GM21723 (cell line): ENCODE results near the gene ACOX3.

ENCODE experiments used
- ATAC-seq: cut with Tn5 transposase; IDR thresholded peaks from one replicate; pipeline ENCODE4 v1.9.1; 2021; ENCODE audit warnings: mild to moderate bottlenecking, moderate library complexity; ENCODE audit not compliant: unreplicated experiment

Gene ACOX3

DNA sequence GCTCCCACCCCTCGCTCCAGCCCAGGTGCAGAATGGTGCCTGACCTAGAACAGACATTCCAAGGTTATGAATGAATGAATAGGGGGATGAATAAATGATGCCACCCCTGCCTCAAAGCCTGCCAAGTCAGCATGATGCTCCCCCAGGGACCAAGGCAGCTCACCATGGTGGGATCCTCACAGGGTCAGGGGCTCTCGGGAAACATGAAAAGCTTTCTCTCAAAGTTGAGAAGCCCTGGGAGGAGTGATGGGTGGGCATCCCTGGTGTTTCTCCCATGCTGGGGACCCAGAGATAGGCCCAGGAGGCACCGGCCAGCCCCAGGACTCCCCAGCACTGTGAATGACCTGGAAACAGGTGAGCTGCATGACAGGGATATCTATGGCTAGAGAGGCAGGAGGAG, 112.1 kb downstream of the ACOX3 start:
- no peak for ATAC-seq

DNA sequence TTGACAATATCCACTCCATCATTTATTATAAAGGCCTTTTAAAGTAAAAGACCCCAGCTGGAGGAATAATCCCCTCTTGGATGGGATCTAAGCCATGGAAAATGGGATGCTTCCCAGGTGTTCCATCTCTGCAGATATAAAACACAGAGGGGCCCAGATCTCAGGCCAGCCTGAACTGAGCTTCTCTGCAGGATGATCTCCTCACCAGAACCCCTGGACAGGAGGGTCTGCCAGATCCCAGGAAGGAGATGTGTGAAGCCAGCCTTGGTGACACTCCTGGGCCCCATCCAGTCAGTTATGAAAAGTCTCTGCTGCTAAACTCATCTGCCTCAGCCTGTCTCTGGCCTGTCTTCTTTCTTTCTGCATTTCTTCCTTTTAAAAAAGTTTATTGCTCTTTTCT, 114.3 kb downstream of the ACOX3 start:
- no peak for ATAC-seq

GRCh38 chr4:8325291-8325973, 115.1 kb downstream of the ACOX3 start:
- ATAC-seq: no peak

DNA sequence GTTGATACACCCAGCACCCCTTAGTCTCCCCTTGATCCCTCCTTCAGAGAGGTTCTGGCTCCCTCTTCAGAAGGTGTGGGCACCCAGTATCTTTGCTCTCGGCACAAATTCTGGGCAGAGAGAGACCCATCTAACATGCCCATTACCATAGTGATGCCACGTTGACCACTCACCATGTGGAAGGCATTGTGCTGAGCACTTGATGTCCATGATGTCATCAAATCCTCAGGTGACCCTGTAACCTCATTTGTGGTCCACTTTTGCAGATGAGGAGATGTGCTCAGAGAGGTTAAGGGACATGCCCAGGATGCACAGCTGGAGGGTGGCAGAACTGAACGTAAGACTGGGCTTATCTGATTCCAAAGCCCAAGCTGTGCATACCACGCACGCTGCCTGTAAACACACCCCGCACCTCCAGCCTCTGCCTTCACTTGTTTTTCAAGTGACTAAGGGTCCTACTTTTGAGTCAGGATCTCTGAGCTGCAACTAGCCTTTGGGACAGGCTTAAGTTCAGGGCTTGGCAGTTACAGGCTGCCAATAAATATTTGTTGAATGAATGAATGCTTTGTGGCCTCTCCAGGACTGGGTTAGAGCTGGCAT, 115.8 kb downstream of the ACOX3 start:
- ATAC-seq: no peak

DNA sequence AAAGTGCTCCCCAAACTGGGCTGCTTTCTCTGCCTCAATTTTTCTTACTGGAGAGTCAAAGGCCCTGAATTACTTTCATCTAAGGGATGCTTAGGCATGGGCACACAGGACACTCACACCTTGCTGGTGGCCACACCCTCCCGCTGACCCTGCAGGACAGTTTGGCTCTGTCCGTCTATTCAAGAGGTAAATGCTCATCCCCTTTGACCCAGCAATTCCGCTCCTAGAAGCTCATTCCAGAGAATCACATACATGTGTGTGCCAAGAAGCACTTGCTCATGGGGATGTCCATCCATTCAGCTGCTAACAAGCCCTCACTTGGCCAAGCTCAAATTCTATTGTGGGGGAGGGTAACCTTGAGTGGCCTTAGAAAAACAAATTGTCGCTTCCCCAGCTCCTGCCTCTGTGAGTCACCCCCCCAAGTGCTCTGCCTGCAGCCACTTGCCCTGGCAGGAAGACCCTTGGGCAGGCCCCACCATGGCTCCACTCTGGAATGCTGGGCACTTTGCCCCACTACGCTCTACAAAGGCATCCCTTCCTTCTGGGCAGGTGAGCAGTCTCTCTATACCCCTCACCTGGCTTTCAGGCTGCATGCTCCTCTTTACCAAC, 116.5 kb downstream of the ACOX3 start:
- no peak for ATAC-seq

GRCh38 chr4:8322794-8323704, 117.5 kb downstream of the ACOX3 start:
- ATAC-seq: no peak

GRCh38 chr4:8321771-8322170, 118.8 kb downstream of the ACOX3 start:
- ATAC-seq: no peak

GRCh38 chr4:8321220-8321619, 119.3 kb downstream of the ACOX3 start:
- no peak for ATAC-seq

GRCh38 chr4:8320386-8320750, 120.2 kb downstream of the ACOX3 start:
- no peak for ATAC-seq

DNA sequence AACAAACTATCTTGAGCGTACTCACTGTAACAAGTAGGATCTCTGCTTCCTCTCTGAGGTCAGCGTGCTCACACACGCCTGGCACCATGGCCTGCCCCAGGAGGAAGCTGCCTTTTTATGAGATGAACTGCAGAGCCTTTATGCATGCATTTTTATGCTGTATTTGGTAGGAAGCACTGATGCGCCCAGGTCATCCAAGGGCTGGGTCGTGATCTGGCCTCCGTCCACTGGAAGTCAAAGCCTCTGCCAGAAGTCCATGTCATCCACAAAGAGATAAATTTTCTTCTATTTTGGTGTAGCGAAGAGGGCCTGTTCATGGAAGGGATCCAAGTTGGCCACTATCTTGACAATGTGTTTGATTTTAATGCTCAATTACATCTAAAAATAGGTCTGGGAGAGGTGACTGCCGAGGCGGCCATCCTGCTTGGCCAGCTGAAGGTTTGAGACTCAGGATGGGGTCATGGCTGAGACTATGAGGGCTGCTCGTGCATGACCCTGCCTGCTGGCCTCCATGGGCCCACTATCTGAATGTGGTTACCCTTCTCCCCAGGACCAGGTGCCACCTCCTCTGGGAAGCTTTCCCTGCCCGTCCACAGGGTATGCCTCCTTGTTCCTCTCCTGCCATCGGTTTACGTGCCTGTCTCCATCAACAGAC, 120.7 kb downstream of the ACOX3 start:
- no peak for ATAC-seq

- ATAC-seq: no peak
These were observed 121.5 kb downstream of the ACOX3 start for GRCh38 chr4:8319061-8319460.

GRCh38 chr4:8318509-8318908, 122.0 kb downstream of the ACOX3 start:
- no peak for ATAC-seq

DNA sequence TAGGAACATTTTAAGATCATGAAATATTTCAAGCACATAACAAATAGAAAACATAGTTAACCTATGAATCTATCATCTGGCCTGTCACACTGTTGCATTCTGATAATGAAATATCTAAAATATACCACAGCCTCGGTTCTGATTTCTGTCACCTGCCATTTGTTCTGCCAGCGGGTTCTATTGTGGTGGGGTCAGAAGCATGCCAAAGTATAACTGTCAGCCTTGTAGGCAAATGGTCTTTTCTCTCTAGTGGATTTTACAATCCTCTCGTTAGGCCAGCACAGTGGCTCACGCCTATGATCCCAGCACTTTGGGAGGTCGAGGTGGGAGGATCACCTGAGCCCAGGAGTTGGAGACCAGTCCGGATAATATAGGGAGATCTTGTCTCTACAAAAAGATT, 123.0 kb downstream of the ACOX3 start:
- no peak for ATAC-seq

DNA sequence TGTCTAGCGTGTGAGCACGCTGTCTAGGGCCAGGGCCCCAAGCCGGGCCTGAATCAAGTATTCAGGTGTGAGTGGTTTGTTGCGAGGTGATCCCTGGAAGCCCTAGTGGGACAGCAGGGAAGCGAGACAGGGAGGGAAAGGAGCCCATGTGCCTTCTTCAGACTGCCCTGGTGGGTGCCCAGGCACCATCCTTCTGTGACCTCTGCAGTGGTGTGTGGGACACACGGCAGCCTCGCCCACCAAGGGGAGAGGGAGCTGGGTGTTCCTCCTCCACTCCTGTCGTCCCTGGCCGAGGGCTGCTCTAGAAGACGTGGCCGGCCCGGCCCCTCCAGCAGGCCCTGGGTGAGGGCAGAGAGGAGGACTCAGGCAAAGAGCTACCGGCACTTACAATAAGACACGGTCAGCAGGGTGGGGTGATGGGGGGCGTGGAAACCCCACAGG, 123.6 kb downstream of the ACOX3 start:
- no peak for ATAC-seq
